NCI-H460 (cell line): ENCODE results near the gene GPR68. TPM values are rescaled to one million over a fixed set of nuclear protein-coding genes. Genes with fewer than 3 reads are reported as not detected.
"Not testable (repeated sequence)": the region's sequence is repeated elsewhere in the genome, so short reads cannot be mapped to it uniquely, and the experiment has no call there.

Experiments used
- DNase-seq: peaks from one replicate; pipeline ENCODE4 v3.0.0-alpha.2; 2016; ENCODE audit warnings: low read depth; ENCODE audit errors: extremely low read depth
- total RNA-seq: library from RNA; depleted of rRNA; stranded (reverse); fragments of >200 nt; shearing (Covaris generic); gene quantifications from 2 replicates; pipeline ENCODE4 v1.2.3, GENCODE V29; 2014; rRNA removed

Gene GPR68
- total RNA-seq, 1 experiment from 2014 or later = not detected

DNA sequence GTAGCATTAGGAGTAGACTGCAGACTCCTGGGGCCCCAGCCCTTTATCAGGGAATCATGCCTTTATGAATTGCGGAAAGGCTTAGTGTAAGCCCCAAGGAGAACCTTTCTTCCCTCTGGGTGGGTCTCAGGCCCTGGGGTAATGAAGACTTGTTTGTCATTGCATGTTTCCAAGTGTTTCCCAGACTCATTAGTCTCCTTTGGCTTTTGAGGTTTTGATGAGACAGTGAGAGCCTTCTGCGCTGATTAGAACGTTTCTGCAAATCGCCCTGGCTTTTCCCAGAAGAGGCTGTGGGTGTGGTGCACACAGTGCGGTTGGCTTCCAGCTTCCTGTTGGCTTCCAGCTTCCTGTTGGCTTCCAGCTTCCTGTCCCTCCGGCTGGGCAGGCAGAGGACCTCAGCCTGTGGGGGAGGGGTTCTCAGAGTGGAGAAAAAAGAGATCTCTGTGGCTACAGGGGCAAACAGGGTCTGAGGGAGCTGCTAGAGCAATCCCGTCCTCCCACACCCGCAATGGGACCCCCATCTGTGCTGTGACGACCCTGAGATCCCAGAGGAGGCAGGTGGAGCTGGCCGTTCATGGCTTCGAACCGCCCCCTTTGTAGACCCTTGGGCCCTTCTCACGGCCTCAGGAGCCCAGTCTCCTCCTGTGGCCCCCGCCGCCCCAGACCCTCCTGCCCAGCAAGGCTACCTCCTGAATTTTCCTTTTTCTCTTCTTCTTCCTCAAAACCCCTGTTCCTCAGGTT lies 42.1 kb downstream of the GPR68 start:
- no peak for DNase-seq

GRCh38 chr14:91200802-91201201 lies 43.7 kb downstream of the GPR68 start:
- not testable (repeated sequence) for DNase-seq

DNA sequence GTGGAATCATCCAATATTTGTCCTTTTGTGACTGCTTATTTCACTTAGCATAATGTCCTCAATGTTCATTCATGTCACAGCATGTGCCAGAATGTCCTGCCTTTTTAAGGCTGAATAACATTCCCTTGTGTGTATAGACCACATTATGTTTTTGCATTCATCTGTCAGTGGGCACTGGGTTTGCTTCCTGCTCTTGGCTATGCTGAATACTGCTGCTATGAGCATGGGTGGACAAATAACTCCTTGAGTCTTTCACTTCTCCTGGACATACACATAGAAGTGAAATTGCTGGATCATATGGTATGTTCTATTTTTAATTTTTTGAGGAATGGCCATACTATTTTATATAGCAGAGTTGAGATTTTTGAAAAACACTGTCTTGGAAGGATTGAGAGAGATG lies 46.9 kb downstream of the GPR68 start:
- no peak for DNase-seq

GRCh38 chr14:91195881-91196280 lies 48.6 kb downstream of the GPR68 start:
- DNase-seq = no peak

- no peak for DNase-seq
Measured at GRCh38 chr14:91193069-91193468, 51.4 kb downstream of the GPR68 start.

- DNase-seq = no peak
Measured at GRCh38 chr14:91190853-91191252, 53.7 kb downstream of the GPR68 start.

GRCh38 chr14:91187271-91187670 lies 57.2 kb downstream of the GPR68 start:
- no peak for DNase-seq

DNA sequence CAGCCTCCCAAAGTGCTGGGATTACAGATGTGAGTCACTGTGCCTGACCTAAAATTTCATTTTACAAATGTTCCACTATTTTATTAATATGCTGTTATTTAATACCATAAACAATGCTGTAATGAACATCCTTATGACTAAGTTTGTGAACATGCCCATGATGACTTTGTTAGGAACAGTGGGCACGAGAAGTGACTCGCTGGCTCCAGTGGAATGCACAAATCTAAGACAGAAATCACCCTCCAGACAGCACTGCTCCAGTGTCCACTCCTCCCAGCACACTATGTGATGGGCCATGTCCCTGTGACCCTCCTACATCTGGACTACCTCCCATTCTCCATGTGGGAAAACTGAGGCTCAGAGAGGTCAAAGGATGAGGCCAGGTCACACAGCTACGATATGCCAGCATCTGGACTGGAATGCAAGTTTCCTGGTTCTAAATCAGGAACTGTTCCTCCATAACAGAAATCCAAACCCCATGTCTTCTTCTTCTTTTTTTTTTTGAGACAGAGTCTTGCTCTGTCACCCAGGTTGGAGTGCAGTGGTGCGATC lies 57.9 kb downstream of the GPR68 start:
- DNase-seq = no peak

GRCh38 chr14:91185721-91186120 lies 58.8 kb downstream of the GPR68 start:
- DNase-seq = no peak

- DNase-seq = no peak
Measured at GRCh38 chr14:91184559-91184958, 59.9 kb downstream of the GPR68 start.

DNA sequence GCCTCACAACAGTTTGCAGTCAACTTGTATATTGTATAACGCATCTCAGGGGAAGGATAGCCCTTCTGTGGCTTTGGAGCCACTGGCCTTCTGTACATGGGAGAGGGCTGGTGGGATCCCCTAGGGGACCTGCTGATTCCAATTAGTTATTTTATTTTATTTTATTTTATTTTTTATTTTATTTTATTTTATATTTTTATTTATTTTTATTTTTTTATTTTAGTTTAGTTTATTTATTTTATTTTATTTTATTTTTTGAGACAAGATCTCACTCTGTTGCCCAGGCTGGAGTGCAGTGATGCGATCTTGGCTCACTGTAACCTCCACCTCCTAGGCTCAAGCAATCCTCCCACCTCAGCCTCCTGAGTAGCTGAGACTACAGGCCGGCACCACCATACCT lies 61.8 kb downstream of the GPR68 start:
- DNase-seq = not testable (repeated sequence)

Other genes starting within 250 kb of the GPR68 start
- gene RPS6KA5, start 184.1 kb downstream of the GPR68 start, total RNA-seq = 4.6 TPM in 2 replicates
- 3.9 and 8.3 TPM in 2 replicates for gene DGLUCY, start 130.6 kb downstream of the GPR68 start, total RNA-seq
- gene CCDC88C, start 173.1 kb upstream of the GPR68 start, total RNA-seq = 8.5 and 14.7 TPM in 2 replicates